B cell (primary cell): ENCODE results near the gene RPS21. TPM values are rescaled to one million over a fixed set of nuclear protein-coding genes. Genes with fewer than 3 reads are reported as not detected.

Experiments
- ATAC-seq: fragments of 200-7000 bp; cut with Tn5 transposase; one replicate; pipeline ENCODE4 v1.10.0; 2021; ENCODE audit warnings: low read depth, mild to moderate bottlenecking, moderate number of reproducible peaks, moderate library complexity
- CTCF ChIA-PET: fragments of 350-600 bp; sonication (Branson Sonifier 250); formaldehyde crosslinking; loops from one replicate; lab custom pipeline; 2021; ENCODE audit warnings: antibody characterized with exemption, inconsistent platforms; lab: Charles Lee
- POLR2A ChIA-PET: fragments of 350-600 bp; sonication (Branson Sonifier 250); formaldehyde crosslinking; loops from one replicate; lab custom pipeline; 2021; ENCODE audit warnings: antibody characterized with exemption; lab: Charles Lee
- DNase-seq: peaks from one replicate; pipeline ENCODE4 v3.0.0; 2013
- H2AFZ ChIP-seq: 2 replicates; pipeline ENCODE4 v1.6.1; 2012; ENCODE audit warnings: mild to moderate bottlenecking, low read depth, low read length; ENCODE audit not compliant: insufficient read depth, poor library complexity, severe bottlenecking
- H3K27ac ChIP-seq, 2 donors: 1 replicate in 1 of 2; 2 replicates in 1 of 2; pipeline ENCODE4 v1.5.1; 2012 to 2013; ENCODE audit warnings: low read length in 2 of 2, mild to moderate bottlenecking in 2 of 2, moderate library complexity in 1 of 2
- H3K27me3 ChIP-seq, 4 experiments: fragments of 200-600 bp in 1 of 4; sonication (generic) in 1 of 4; replicated peaks in 1 of 4; 1 replicate in 2 of 4; 2 replicates in 2 of 4; pipeline versions ENCODE4 v1.6.1 to v1.7.0; 2013 to 2016; ENCODE audit warnings: low read length in 3 of 4, mild to moderate bottlenecking in 2 of 4, mixed read lengths in 1 of 4, moderate library complexity in 1 of 4; ENCODE audit not compliant: insufficient read depth in 4 of 4, control insufficient read depth in 3 of 4; ENCODE audit errors: control extremely low read depth in 1 of 4
- H3K36me3 ChIP-seq, 2 experiments: replicated peaks in 1 of 2; 1 replicate in 1 of 2; 2 replicates in 1 of 2; pipeline versions ENCODE4 v1.6.1 to v1.7.1; 2013; ENCODE audit warnings: low read length in 1 of 2; ENCODE audit not compliant: insufficient read depth in 2 of 2, control insufficient read depth in 1 of 2; ENCODE audit errors: control extremely low read depth in 1 of 2, extremely low read depth in 1 of 2
- H3K4me1 ChIP-seq, 2 donors: fragments of 200-600 bp in 1 of 2; sonication (generic) in 1 of 2; 1 replicate in 1 of 2; 2 replicates in 1 of 2; pipeline versions ENCODE4 v1.5.1 to v1.6.1; 2013 to 2017; ENCODE audit warnings: low read length in 2 of 2; ENCODE audit not compliant: control insufficient read depth in 2 of 2, insufficient read depth in 2 of 2
- H3K4me2 ChIP-seq: replicated peaks from 2 replicates; pipeline ENCODE3; 2012; ENCODE audit warnings: mild to moderate bottlenecking, low read depth, low read length; ENCODE audit not compliant: poor library complexity, severe bottlenecking
- H3K4me3 ChIP-seq, 5 experiments: fragments of 200-600 bp in 1 of 5; sonication (generic) in 1 of 5; 1 replicate in 3 of 5; 2 replicates in 2 of 5; pipeline versions ENCODE4 v1.5.1 to v1.7.0; 2011 to 2016; ENCODE audit warnings: low read length in 4 of 5, mild to moderate bottlenecking in 4 of 5, low read depth in 2 of 5, control low read depth in 1 of 5, moderate library complexity in 1 of 5; ENCODE audit not compliant: insufficient read depth in 1 of 5; ENCODE audit errors: control extremely low read depth in 1 of 5, extremely low read depth in 1 of 5
- H3K79me2 ChIP-seq: fragments of 200-600 bp; sonication (generic); one replicate; pipeline ENCODE4 v1.6.0; 2016; ENCODE audit warnings: low read length; ENCODE audit not compliant: control insufficient read depth, insufficient read depth
- H3K9ac ChIP-seq: fragments of 200-600 bp; sonication (generic); 2 replicates; pipeline ENCODE4 v1.6.1; 2017; ENCODE audit warnings: mild to moderate bottlenecking, low read length, moderate library complexity
- H3K9me3 ChIP-seq, 3 donors: one replicate each; pipeline versions ENCODE4 v1.6.1 to v1.7.1; 2013; ENCODE audit warnings: low read length in 2 of 3; ENCODE audit not compliant: control insufficient read depth in 2 of 3, insufficient read depth in 1 of 3; ENCODE audit errors: control extremely low read depth in 1 of 3
- H4K20me1 ChIP-seq: 2 replicates; pipeline ENCODE4 v1.6.0; 2012; ENCODE audit warnings: mild to moderate bottlenecking, low read length; ENCODE audit not compliant: insufficient read depth, control insufficient read depth, poor library complexity, severe bottlenecking
- H3K27ac Mint-ChIP-seq: one replicate; pipeline ENCODE4 v1.8.0; 2021; ENCODE audit warnings: mixed read lengths
- H3K27me3 Mint-ChIP-seq: one replicate; pipeline ENCODE4 v1.8.0; 2021; ENCODE audit warnings: mixed read lengths
- H3K4me1 Mint-ChIP-seq: one replicate; pipeline ENCODE4 v1.8.0; 2021; ENCODE audit warnings: mixed read lengths
- H3K4me3 Mint-ChIP-seq: one replicate; pipeline ENCODE4 v1.8.0; 2021; ENCODE audit warnings: mixed read lengths
- H3K9me3 Mint-ChIP-seq: one replicate; pipeline ENCODE4 v1.8.0; 2022; ENCODE audit warnings: mixed read lengths; ENCODE audit not compliant: insufficient read depth
- CTCF ChIP-seq: fragments of 200-600 bp; IDR thresholded peaks from one replicate; pipeline ENCODE4 v1.8.0; 2022; ENCODE audit warnings: antibody characterized with exemption, mild to moderate bottlenecking
- EZH2 ChIP-seq: IDR thresholded peaks from 2 replicates; pipeline ENCODE4 v1.6.1; 2012; ENCODE audit warnings: borderline replicate concordance, low read depth, mild to moderate bottlenecking, moderate library complexity, low read length; ENCODE audit not compliant: insufficient read depth, poor library complexity, severe bottlenecking
- whole genome bisulfite sequencing: methylation state at CpG from one replicate; pipeline ENCODE4 v1.1.5; 2013; ENCODE audit warnings: missing lambda C conversion rate; ENCODE audit not compliant: insufficient coverage; 5-methylcytosine and 5-hydroxymethylcytosine counted together
- intact Hi-C: fragments of 100-400 bp; cut with micrococcal nuclease; formaldehyde crosslinking; loops from one replicate; pipeline ENCODE4 v1.10.0; 2022
- polyA plus RNA-seq: library from polyadenylated mRNA; depleted of rRNA; stranded (reverse); fragments of >200 nt; gene quantifications from 2 replicates; pipeline ENCODE4 v1.2.3, GENCODE V29; 2012
- total RNA-seq, 2 donors: library from RNA; stranded (reverse); fragments of 120-200 nt in 1 of 2; gene quantifications; 1 replicate in 1 of 2; 2 replicates in 1 of 2; pipeline versions ENCODE4 v1.2.3 to v1.2.4, GENCODE V29; 2013 to 2022

Gene RPS21
- total and polyA plus RNA-seq, 2 donors (not counting 1 experiment from before 2014, with no cell fraction given), result 2,653 to 9,603 TPM

DNA sequence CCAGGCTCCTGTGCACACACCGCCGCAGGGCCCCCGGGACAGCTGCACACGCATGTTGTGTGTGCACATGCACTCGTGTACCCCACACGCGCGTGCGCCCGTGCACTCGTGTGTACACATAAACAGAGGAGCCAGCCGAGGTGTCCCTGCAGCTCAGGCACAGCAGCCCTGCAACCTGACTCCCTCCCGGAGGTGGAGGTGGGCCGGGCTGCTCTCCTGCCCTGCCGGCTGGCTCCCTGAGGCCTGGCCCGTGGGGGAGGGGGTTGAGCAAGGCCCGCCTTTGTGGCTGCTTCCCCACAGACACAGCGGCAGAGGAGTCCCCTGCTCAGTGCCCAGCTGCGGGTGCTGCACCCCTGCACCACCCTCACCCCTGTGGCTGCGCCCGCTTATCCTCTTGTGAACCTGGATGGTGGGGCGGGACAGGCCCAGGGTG lies 39.8 kb downstream of the RPS21 start:
- Histone ChIP-seq H2AFZ (no peak overlapping the region), H3K4me2 (no peak overlapping the region), H3K79me2 (no peaks in the 10 kb centered on the region), H3K4me1 (no peaks in the 10 kb centered on the region), H4K20me1 (no peaks in the 10 kb centered on the region), H3K36me3 (no peaks in the 10 kb centered on the region), H3K9ac (no peak overlapping the region), H3K27ac (no peak overlapping the region), H3K4me3 (no peak overlapping the region), H3K27me3 (no peaks in the 10 kb centered on the region), H3K9me3 (peaks cover 0 to 8% (median 0%) of the 10 kb centered on the region in 3 donors)
- TF ChIP-seq EZH2 (no peak), CTCF (no peak)
- DNase-seq (no peak), ATAC-seq (no peak)
- no peak overlapping the region for H3K4me3 Mint-ChIP-seq
- no peaks in the 10 kb centered on the region for H3K4me1 Mint-ChIP-seq
- H3K27me3 Mint-ChIP-seq, result peaks cover 18% of the 10 kb centered on the region
- no peaks in the 10 kb centered on the region for H3K9me3 Mint-ChIP-seq
- WGBS, result 83% methylated on average over 22 of the region's 22 CpGs
- H3K27ac Mint-ChIP-seq, result no peak overlapping the region
- CTCF ChIA-PET, result no interaction called here
- intact Hi-C loops, result no loop called here
- POLR2A ChIA-PET, result no interaction called here

DNA sequence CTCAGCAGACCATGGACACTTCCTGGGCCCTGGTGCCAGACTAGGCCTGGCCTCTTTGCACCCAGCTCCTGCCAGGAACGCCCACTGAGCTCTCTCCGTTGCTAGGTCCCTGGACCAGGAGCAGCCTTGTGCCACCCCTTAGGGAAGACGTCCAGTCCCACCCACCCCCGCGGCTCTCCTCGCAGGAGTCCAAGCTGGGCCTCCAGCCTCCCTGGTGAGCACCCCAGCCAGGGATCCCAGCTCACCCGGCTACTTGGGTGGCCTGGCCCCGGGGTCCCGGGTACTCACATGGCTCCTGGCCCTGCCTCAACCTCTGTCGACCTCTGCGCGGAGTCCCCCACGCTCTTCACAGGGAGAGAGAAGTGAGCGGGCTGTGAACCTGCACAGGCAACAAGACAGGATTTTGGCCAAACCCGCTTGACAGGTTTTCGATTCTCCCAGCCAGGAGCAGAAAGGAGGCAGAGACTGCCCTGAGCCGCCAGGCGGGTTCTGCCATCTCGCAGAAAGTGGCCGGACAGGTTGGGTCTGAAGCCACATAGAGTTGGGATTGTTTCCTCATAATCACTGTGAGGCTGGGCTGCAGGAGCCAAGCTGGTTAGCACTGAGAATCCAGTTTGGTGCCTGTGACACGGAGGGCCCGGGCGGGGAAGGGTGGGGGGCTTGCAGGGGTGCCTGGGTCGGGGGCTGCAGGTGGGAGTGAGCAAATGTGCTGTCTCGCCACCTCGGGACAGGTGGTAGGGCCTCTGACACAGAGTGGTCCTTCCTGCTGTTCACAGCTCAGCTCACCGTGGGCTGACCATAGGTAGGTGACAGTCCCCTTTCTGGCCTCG lies 40.5 kb downstream of the RPS21 start, which contains the start of gene RBBP8NL:
Gene RBBP8NL (minus strand): TSS at position 368 of the 830 bp plus-strand sequence. CDS start 7,892 bp downstream, outside the sequence.
- Histone ChIP-seq H2AFZ (no peak within 1 kb of the TSS), H3K4me3 (no peak within 1 kb of the TSS), H3K4me2 (no peak within 1 kb of the TSS), H3K36me3 (no peaks in the 10 kb centered on the region), H3K9ac (no peak within 1 kb of the TSS), H3K9me3 (peaks cover 0 to 7% (median 0%) of the 10 kb centered on the region in 3 donors), H4K20me1 (no peaks in the 10 kb centered on the region), H3K27me3 (no peaks in the 10 kb centered on the region), H3K79me2 (no peaks in the 10 kb centered on the region), H3K4me1 (no peaks in the 10 kb centered on the region), H3K27ac (no peak within 1 kb of the TSS)
- intact Hi-C loops, result no loop called here
- Mint-ChIP-seq H3K27me3 (peaks cover 18% of the 10 kb centered on the region), H3K4me3 (no peak within 1 kb of the TSS), H3K4me1 (no peaks in the 10 kb centered on the region), H3K27ac (no peak within 1 kb of the TSS), H3K9me3 (no peaks in the 10 kb centered on the region)
- POLR2A ChIA-PET, result no interaction called here
- TF ChIP-seq CTCF (no peak), EZH2 (no peak)
- 83% methylated on average over 28 of the region's 28 CpGs for WGBS
- DNase-seq, result no peak
- CTCF ChIA-PET, result interaction anchor here (0.6 kb wide), 1 partner anchor 28 kb away, joined by 4 read pairs; no protein-coding TSS in a partner anchor
- ATAC-seq, result no peak
